Spleen (tissue), 7 donors: Measurements from ENCODE around the gene C2CD2L.
"Not testable (repeated sequence)": the region's sequence is repeated elsewhere in the genome, so short reads cannot be mapped to it uniquely, and the experiment has no call there.

Experiments
- CTCF ChIP-seq, 11 experiments: fragments of 200-600 bp in 7 of 11; fragments of 450-650 bp in 4 of 11; sonication (generic) in 4 of 11; IDR thresholded peaks in 8 of 11; conservative IDR thresholded peaks in 3 of 11; 1 replicate in 7 of 11; 2 replicates in 4 of 11; pipeline versions ENCODE4 v1.4.0 to v1.8.0; 2016 to 2021; ENCODE audit warnings: antibody characterized with exemption in 11 of 11, inconsistent platforms in 4 of 11, mild to moderate bottlenecking in 1 of 11
- POLR2A ChIP-seq, 3 donors: fragments of 450-650 bp; IDR thresholded peaks; one replicate each; pipeline ENCODE4 v1.5.1; 2017; ENCODE audit warnings: antibody characterized with exemption in 3 of 3, mild to moderate bottlenecking in 1 of 3
- donor health status: DM: no; HTN: no; CAD: no; lungs with moderate emphysema.
- donor health status: DM: no; HTN: no; CAD: no.
- donor health status: DM: no; HTN: no; CAD: no.

- not testable (repeated sequence) for TF ChIP-seq POLR2A (IDR thresholded peaks at IDR 0.05); CTCF (IDR thresholded peaks at IDR 0.05 in 8 of 11, conservative IDR thresholded peaks at IDR 0.05 in 3 of 11)
Measured at GRCh38 chr11:119103161-119103664, 3.9 kb upstream of the C2CD2L start.
